ENCODE data around the gene FSD1L. TPM values are rescaled to one million over a fixed set of nuclear protein-coding genes. Genes with fewer than 3 reads are reported as not detected.

The FSD1L gene
- polyA plus RNA-seq, 3 donors, result 0.96 to 3.2 (median 1.5) TPM

GRCh38 chr9:105455836-105456475 lies 8.1 kb downstream of the FSD1L start:
- no peaks in the 10 kb centered on the region for H3K4me1 ChIP-seq (ENCODE audit: control insufficient read depth in 1 of 2, insufficient read depth in 2 of 2, low read length in 2 of 2)
- H3K4me3 Mint-ChIP-seq, result no peak overlapping the region
- no peak overlapping the region for H3K4me3 ChIP-seq (replicated peaks in 1 of 3; ENCODE audit: low read depth in 2 of 3, low read length in 3 of 3)
- H3K36me3 ChIP-seq (replicated peaks in 1 of 2; ENCODE audit: control insufficient read depth in 1 of 2, insufficient read depth in 2 of 2, low read length in 2 of 2), result no peaks in the 10 kb centered on the region
- peaks cover 4% of the 10 kb centered on the region for H3K4me1 Mint-ChIP-seq
- DNase-seq, result no peak
- no peak overlapping the region for H3K4me2 ChIP-seq (replicated peaks; ENCODE audit: extremely low read depth, low read length, poor library complexity, severe bottlenecking)
- intact Hi-C loops (cut with micrococcal nuclease), result no loop called here
- H3K9me3 ChIP-seq (replicated peaks in 1 of 2; ENCODE audit: control insufficient read depth in 1 of 2, insufficient read depth in 1 of 2, low read length in 2 of 2), result peaks cover 13% of the 10 kb centered on the region in 2 donors
- peaks cover 9 to 20% (median 15%) of the 10 kb centered on the region in 7 donors for H3K9me3 Mint-ChIP-seq
- H3K36me3 Mint-ChIP-seq, result peaks cover 7 to 16% of the 10 kb centered on the region in 2 donors
- H3K27ac Mint-ChIP-seq, result no peak overlapping the region
- no peaks in the 10 kb centered on the region for H3K27me3 ChIP-seq (ENCODE audit: control insufficient read depth in 2 of 2, insufficient read depth in 2 of 2, low read length in 2 of 2)
- H4K20me1 ChIP-seq (ENCODE audit: insufficient read depth, low read length), result no peaks in the 10 kb centered on the region
- peaks cover 10% of the 10 kb centered on the region for H3K79me2 ChIP-seq (ENCODE audit: insufficient read depth, low read length)
- peaks cover 0 to 3% (median 2%) of the 10 kb centered on the region in 3 donors for H3K27me3 Mint-ChIP-seq (ENCODE audit: low read depth in 3 of 3)
- TF ChIP-seq CTCF (IDR thresholded peaks at IDR 0.05), result no peak
- no CpG with 5 or more reads among the region's 2 CpGs for WGBS (ENCODE audit: insufficient coverage)
- no peak overlapping the region for H3K27ac ChIP-seq (ENCODE audit: low read depth in 1 of 2, low read length in 2 of 2)
- H2AFZ ChIP-seq (ENCODE audit: insufficient read depth, low read depth, low read length, poor library complexity, severe bottlenecking), result no peak overlapping the region
- no peak overlapping the region for H3K9ac ChIP-seq (ENCODE audit: insufficient read depth, low read length, poor library complexity, severe bottlenecking)

GRCh38 chr9:105457560-105458294 lies 9.9 kb downstream of the FSD1L start:
- Mint-ChIP-seq H3K9me3 (peaks cover 9 to 20% (median 15%) of the 10 kb centered on the region in 7 donors), H3K4me3 (no peak overlapping the region), H3K27me3 (ENCODE audit: low read depth in 3 of 3) (no peaks in the 10 kb centered on the region), H3K36me3 (peaks cover 7 to 16% of the 10 kb centered on the region in 2 donors), H3K4me1 (peaks cover 3% of the 10 kb centered on the region), H3K27ac (no peak overlapping the region)
- no peak for DNase-seq
- Histone ChIP-seq H3K36me3 (replicated peaks in 1 of 2; ENCODE audit: control insufficient read depth in 1 of 2, insufficient read depth in 2 of 2, low read length in 2 of 2) (no peaks in the 10 kb centered on the region), H3K4me1 (ENCODE audit: control insufficient read depth in 1 of 2, insufficient read depth in 2 of 2, low read length in 2 of 2) (no peaks in the 10 kb centered on the region), H3K9ac (ENCODE audit: insufficient read depth, low read length, poor library complexity, severe bottlenecking) (no peak overlapping the region), H3K27ac (ENCODE audit: low read depth in 1 of 2, low read length in 2 of 2) (no peak overlapping the region), H4K20me1 (ENCODE audit: insufficient read depth, low read length) (no peaks in the 10 kb centered on the region), H2AFZ (ENCODE audit: insufficient read depth, low read depth, low read length, poor library complexity, severe bottlenecking) (no peak overlapping the region), H3K9me3 (replicated peaks in 1 of 2; ENCODE audit: control insufficient read depth in 1 of 2, insufficient read depth in 1 of 2, low read length in 2 of 2) (peaks cover 13% of the 10 kb centered on the region in 2 donors), H3K27me3 (ENCODE audit: control insufficient read depth in 2 of 2, insufficient read depth in 2 of 2, low read length in 2 of 2) (no peaks in the 10 kb centered on the region), H3K4me3 (replicated peaks in 1 of 3; ENCODE audit: low read depth in 2 of 3, low read length in 3 of 3) (no peak overlapping the region), H3K79me2 (ENCODE audit: insufficient read depth, low read length) (peaks cover 8% of the 10 kb centered on the region), H3K4me2 (replicated peaks; ENCODE audit: extremely low read depth, low read length, poor library complexity, severe bottlenecking) (no peak overlapping the region)
- TF ChIP-seq CTCF (IDR thresholded peaks at IDR 0.05), result no peak
- intact Hi-C loops (cut with micrococcal nuclease), result no loop called here
- WGBS (ENCODE audit: insufficient coverage), result over 99% methylated on average over 15 of the region's 15 CpGs
